CD14-positive monocyte (primary cell): ENCODE data around the gene CACNA1C. TPM values are rescaled to one million over a fixed set of nuclear protein-coding genes. Genes with fewer than 3 reads are reported as not detected.

Experiments
- DNase-seq, 3 donors: peaks; one replicate each; pipeline ENCODE4 v3.0.0-alpha.2; 2011 to 2022
- H2AFZ ChIP-seq: 2 replicates; pipeline ENCODE4 v1.6.0; 2012; ENCODE audit warnings: mild to moderate bottlenecking, low read depth, low read length, inconsistent platforms; ENCODE audit not compliant: insufficient read depth, poor library complexity, severe bottlenecking
- H3K27ac ChIP-seq, 2 donors: 1 replicate in 1 of 2; 2 replicates in 1 of 2; pipeline ENCODE4 v1.5.1; 2012 to 2013; ENCODE audit warnings: low read length in 2 of 2, control low read depth in 1 of 2, inconsistent platforms in 1 of 2, low read depth in 1 of 2, mild to moderate bottlenecking in 1 of 2
- H3K27me3 ChIP-seq, 2 donors: one replicate each; pipeline versions ENCODE4 v1.6.0 to v1.6.1; 2011 to 2013; ENCODE audit warnings: low read length in 2 of 2; ENCODE audit not compliant: control insufficient read depth in 2 of 2, insufficient read depth in 2 of 2
- H3K36me3 ChIP-seq, 2 donors: replicated peaks in 1 of 2; 1 replicate in 1 of 2; 2 replicates in 1 of 2; pipeline versions ENCODE4 v1.5.1 to v1.6.1; 2012 to 2013; ENCODE audit warnings: low read length in 2 of 2, control low read depth in 1 of 2, inconsistent platforms in 1 of 2, mild to moderate bottlenecking in 1 of 2; ENCODE audit not compliant: insufficient read depth in 2 of 2, control insufficient read depth in 1 of 2
- H3K4me1 ChIP-seq, 2 donors: 1 replicate in 1 of 2; 2 replicates in 1 of 2; pipeline versions ENCODE4 v1.5.1 to v1.6.1; 2012 to 2013; ENCODE audit warnings: low read length in 2 of 2, control low read depth in 1 of 2, inconsistent platforms in 1 of 2, mild to moderate bottlenecking in 1 of 2, moderate library complexity in 1 of 2; ENCODE audit not compliant: insufficient read depth in 2 of 2, control insufficient read depth in 1 of 2
- H3K4me2 ChIP-seq: replicated peaks from 2 replicates; pipeline ENCODE3; 2012; ENCODE audit warnings: low read length, moderate library complexity, mild to moderate bottlenecking; ENCODE audit not compliant: poor library complexity, severe bottlenecking; ENCODE audit errors: extremely low read depth
- H3K4me3 ChIP-seq, 3 experiments: fragments of 200-600 bp in 1 of 3; sonication (generic) in 1 of 3; replicated peaks in 1 of 3; 1 replicate in 2 of 3; 2 replicates in 1 of 3; pipeline ENCODE4 v1.5.1; 2011 to 2013; ENCODE audit warnings: low read length in 3 of 3, mild to moderate bottlenecking in 3 of 3, control low read depth in 2 of 3, low read depth in 2 of 3, inconsistent platforms in 1 of 3, moderate library complexity in 1 of 3
- H3K79me2 ChIP-seq: 2 replicates; pipeline ENCODE4 v1.6.0; 2012; ENCODE audit warnings: mild to moderate bottlenecking, control low read depth, inconsistent platforms, low read length, moderate library complexity; ENCODE audit not compliant: insufficient read depth
- H3K9ac ChIP-seq: 2 replicates; pipeline ENCODE4 v1.6.0; 2017; ENCODE audit warnings: low read length, mild to moderate bottlenecking; ENCODE audit not compliant: insufficient read depth, poor library complexity, severe bottlenecking
- H3K9me3 ChIP-seq, 2 donors: replicated peaks in 1 of 2; 1 replicate in 1 of 2; 2 replicates in 1 of 2; pipeline versions ENCODE4 v1.5.1 to v1.6.1; 2012 to 2013; ENCODE audit warnings: low read length in 2 of 2, control low read depth in 1 of 2; ENCODE audit not compliant: control insufficient read depth in 1 of 2, insufficient read depth in 1 of 2
- H4K20me1 ChIP-seq: 2 replicates; pipeline ENCODE4 v1.6.0; 2012; ENCODE audit warnings: mild to moderate bottlenecking, low read length, control low read depth, moderate library complexity; ENCODE audit not compliant: insufficient read depth
- H3K27ac Mint-ChIP-seq, 7 donors: one replicate each; pipeline ENCODE4 v1.8.0; 2020; ENCODE audit warnings: mild to moderate bottlenecking in 7 of 7, mixed read lengths in 7 of 7, moderate library complexity in 6 of 7, inconsistent platforms in 2 of 7
- H3K27me3 Mint-ChIP-seq, 3 donors: one replicate each; pipeline ENCODE4 v1.8.0; 2021 to 2022; ENCODE audit warnings: low read depth in 3 of 3, mild to moderate bottlenecking in 3 of 3, mixed read lengths in 3 of 3, moderate library complexity in 3 of 3, inconsistent platforms in 1 of 3
- H3K36me3 Mint-ChIP-seq, 2 donors: one replicate each; pipeline ENCODE4 v1.8.0; 2020; ENCODE audit warnings: mixed read lengths in 2 of 2, inconsistent platforms in 1 of 2, mild to moderate bottlenecking in 1 of 2
- H3K4me1 Mint-ChIP-seq: one replicate; pipeline ENCODE4 v1.8.0; 2020; ENCODE audit warnings: mild to moderate bottlenecking, mixed read lengths
- H3K4me3 Mint-ChIP-seq, 2 donors: one replicate each; pipeline ENCODE4 v1.8.0; 2020; ENCODE audit warnings: mild to moderate bottlenecking in 2 of 2, mixed read lengths in 2 of 2, moderate library complexity in 1 of 2
- H3K9me3 Mint-ChIP-seq, 7 donors: one replicate each; pipeline ENCODE4 v1.8.0; 2020 to 2022; ENCODE audit warnings: mixed read lengths in 7 of 7, mild to moderate bottlenecking in 6 of 7, moderate library complexity in 6 of 7, inconsistent platforms in 2 of 7
- WGBS: methylation state at CpG from one replicate; pipeline ENCODE4 v1.1.5; 2013; ENCODE audit warnings: missing lambda C conversion rate; ENCODE audit not compliant: insufficient coverage; 5-methylcytosine and 5-hydroxymethylcytosine counted together
- intact Hi-C, 2 donors: fragments of 100-400 bp; cut with micrococcal nuclease; formaldehyde crosslinking; loops; one replicate each; pipeline versions ENCODE4 v1.15.0 to v1.15.1; 2023
- polyA plus RNA-seq, 3 donors: library from polyadenylated mRNA; depleted of rRNA in 1 of 3; unstranded in 2 of 3; stranded (reverse) in 1 of 3; fragments of 300-500 nt in 2 of 3; fragments of >200 nt in 1 of 3; fragmentation: Illumina TruSeq in 2 of 3; gene quantifications; 1 replicate in 2 of 3; 2 replicates in 1 of 3; pipeline ENCODE4 v1.2.3, GENCODE V29; 2012 to 2021
- TF ChIP-seq, protein P1 (sequence below): fragments of 200-600 bp; IDR thresholded peaks from one replicate; pipeline ENCODE4 v1.8.0; 2022; ENCODE audit warnings: antibody characterized with exemption, mild to moderate bottlenecking

The CACNA1C gene
- polyA plus RNA-seq, 3 donors: not detected

DNA sequence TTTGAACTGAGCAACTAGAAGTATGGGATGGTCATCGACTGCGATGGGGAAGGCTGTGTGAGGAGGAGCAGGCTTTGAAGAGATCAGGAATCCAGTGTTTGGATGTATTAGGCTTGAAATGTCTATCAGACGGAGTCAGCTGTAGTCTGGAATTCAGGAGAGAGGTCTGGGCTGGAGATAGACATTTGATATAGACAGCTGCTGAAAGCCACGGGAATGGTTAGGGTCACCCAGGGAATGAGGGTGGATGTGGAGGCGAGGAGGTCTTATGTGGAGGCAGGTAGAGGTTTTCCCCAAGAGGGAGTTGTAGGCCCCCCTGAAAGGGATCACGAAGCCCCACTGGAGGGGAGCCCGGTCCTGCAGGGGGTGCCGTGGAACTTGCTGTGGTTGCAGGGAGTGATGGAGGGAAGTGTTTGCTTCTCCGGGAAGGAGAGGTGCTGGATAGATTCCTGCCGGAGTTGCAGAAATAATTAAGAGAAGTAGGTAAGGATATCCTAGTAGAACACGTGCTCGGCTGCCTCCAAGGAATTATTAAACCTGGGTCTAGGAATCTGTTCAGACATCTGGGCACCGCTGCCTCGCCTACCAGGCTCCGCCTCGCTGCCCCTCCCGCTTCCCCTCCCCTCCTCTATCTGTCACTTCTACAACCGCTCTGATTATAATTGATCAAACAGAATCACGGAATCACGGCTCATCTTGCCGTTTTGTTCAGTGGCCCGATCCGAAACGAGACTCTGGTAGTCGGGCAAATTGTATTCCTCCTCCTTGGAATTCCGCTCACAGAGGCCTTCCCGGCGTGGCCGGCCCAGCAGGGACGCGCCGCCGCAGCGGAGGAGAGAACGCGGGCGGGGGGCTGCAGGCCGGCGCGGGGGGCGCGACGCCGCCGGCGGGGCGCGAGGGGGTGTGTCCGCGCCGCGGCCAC, 826 bp upstream of the CACNA1C start:
- H3K27me3 Mint-ChIP-seq: peaks cover 51 to 68% (median 55%) of the 10 kb centered on the region in 3 donors
- intact Hi-C loops: no loop called here
- no peak overlapping the region for H2AFZ ChIP-seq

DNA sequence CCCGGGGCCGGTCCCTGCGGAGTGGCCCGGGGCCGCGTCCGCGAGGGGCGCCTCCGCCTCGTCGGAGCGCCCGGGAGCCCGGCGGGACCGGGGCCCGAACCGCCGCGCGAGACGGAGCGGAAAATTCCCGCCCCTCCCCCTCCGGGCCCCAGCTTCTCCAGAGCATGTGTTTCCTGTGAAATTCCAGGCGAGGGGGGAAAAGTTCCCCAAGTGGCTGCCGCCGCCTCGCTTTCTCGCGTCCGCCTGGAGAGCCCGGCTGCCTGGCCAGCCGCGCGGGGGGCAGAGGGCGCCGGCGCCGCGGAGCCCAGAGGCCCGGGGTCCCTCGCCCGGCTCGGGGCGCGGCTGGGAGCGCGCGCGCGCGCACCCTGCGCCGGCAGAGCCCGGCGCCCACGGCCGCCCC, 904 bp downstream of the CACNA1C start:
- H3K4me3 ChIP-seq: no peak overlapping the region
- peaks cover 3 to 13% of the 10 kb centered on the region in 2 donors for H3K4me1 ChIP-seq
- WGBS: under 1% methylated on average over 58 of the region's 60 CpGs
- H3K9ac ChIP-seq: no peak overlapping the region
- peaks cover 61 to 72% of the 10 kb centered on the region in 2 donors for H3K27me3 ChIP-seq
- H3K27me3 Mint-ChIP-seq: peaks cover 57 to 72% (median 63%) of the 10 kb centered on the region in 3 donors
- H3K4me3 Mint-ChIP-seq: no peak overlapping the region
- no peak overlapping the region for H3K27ac Mint-ChIP-seq
- TF ChIP-seq, protein P1, sequence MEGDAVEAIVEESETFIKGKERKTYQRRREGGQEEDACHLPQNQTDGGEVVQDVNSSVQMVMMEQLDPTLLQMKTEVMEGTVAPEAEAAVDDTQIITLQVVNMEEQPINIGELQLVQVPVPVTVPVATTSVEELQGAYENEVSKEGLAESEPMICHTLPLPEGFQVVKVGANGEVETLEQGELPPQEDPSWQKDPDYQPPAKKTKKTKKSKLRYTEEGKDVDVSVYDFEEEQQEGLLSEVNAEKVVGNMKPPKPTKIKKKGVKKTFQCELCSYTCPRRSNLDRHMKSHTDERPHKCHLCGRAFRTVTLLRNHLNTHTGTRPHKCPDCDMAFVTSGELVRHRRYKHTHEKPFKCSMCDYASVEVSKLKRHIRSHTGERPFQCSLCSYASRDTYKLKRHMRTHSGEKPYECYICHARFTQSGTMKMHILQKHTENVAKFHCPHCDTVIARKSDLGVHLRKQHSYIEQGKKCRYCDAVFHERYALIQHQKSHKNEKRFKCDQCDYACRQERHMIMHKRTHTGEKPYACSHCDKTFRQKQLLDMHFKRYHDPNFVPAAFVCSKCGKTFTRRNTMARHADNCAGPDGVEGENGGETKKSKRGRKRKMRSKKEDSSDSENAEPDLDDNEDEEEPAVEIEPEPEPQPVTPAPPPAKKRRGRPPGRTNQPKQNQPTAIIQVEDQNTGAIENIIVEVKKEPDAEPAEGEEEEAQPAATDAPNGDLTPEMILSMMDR: no peak
- peaks cover 0 to 2% of the 10 kb centered on the region in 2 donors for H3K36me3 Mint-ChIP-seq
- peak overlapping the region; percentile 56 for H3K4me2 ChIP-seq
- H3K36me3 ChIP-seq: no peaks in the 10 kb centered on the region
- intact Hi-C loops: no loop called here
- DNase-seq: no peak
- no peaks in the 10 kb centered on the region for H4K20me1 ChIP-seq
- H2AFZ ChIP-seq: no peak overlapping the region
- peaks cover 0 to 19% of the 10 kb centered on the region in 2 donors for H3K9me3 ChIP-seq
- H3K79me2 ChIP-seq: no peaks in the 10 kb centered on the region
- no peak overlapping the region for H3K27ac ChIP-seq
- peaks cover 19% of the 10 kb centered on the region for H3K4me1 Mint-ChIP-seq
- H3K9me3 Mint-ChIP-seq: peaks cover 0 to 23% (median 2%) of the 10 kb centered on the region in 7 donors

More for the DNA sequence above, 826 bp upstream of the CACNA1C start:
- Histone ChIP-seq H3K4me2 (peak overlapping the region; percentile 45), H3K27ac (no peak overlapping the region), H3K9ac (no peak overlapping the region), H3K9me3 (peaks cover 0 to 19% of the 10 kb centered on the region in 2 donors), H3K36me3 (no peaks in the 10 kb centered on the region), H3K4me1 (peaks cover 3 to 13% of the 10 kb centered on the region in 2 donors), H4K20me1 (no peaks in the 10 kb centered on the region), H3K79me2 (no peaks in the 10 kb centered on the region), H3K27me3 (peaks cover 59 to 75% of the 10 kb centered on the region in 2 donors), H3K4me3 (no peak overlapping the region)
- TF ChIP-seq, protein P1: no peak
- 11% methylated on average over 49 of the region's 52 CpGs for WGBS
- Mint-ChIP-seq H3K4me1 (peaks cover 19% of the 10 kb centered on the region), H3K27ac (no peak overlapping the region), H3K9me3 (peaks cover 0 to 23% (median 2%) of the 10 kb centered on the region in 7 donors), H3K4me3 (peak overlapping the region; percentile 29 to 78), H3K36me3 (peaks cover 0 to 2% of the 10 kb centered on the region in 2 donors)
- no peak for DNase-seq
